Ramos (cell line): ENCODE measurements around the gene TCF7L2.

Experiments used
- in situ Hi-C: fragments of 300-500 bp; cut with MboI; formaldehyde crosslinking; loops from one replicate; pipeline ENCODE4 v1.14.3; 2022; ENCODE audit warnings: low sequenced_read_pairs; ENCODE audit not compliant: unreplicated experiment

Gene TCF7L2

DNA sequence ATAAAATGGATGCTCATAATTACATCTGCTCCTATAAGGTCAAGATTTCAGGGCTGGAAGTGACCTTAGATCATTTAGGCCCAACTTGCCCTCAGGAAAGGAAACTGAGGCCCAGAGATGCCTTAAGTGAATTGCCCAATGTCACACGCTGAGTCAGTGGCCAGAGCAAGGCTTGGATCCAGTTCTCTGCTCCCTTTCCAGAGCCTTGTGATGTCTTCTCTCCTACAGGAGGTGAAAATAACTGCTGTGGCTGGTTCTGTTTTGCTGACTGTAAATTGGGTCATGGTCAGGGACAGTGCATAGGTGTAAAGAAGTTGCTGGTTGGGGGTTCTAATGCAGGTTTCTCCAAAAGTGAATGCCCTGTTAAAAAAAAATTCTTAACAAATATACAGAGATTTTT lies 91.3 kb downstream of the TCF7L2 start:
- in situ Hi-C loops = no loop called here

DNA sequence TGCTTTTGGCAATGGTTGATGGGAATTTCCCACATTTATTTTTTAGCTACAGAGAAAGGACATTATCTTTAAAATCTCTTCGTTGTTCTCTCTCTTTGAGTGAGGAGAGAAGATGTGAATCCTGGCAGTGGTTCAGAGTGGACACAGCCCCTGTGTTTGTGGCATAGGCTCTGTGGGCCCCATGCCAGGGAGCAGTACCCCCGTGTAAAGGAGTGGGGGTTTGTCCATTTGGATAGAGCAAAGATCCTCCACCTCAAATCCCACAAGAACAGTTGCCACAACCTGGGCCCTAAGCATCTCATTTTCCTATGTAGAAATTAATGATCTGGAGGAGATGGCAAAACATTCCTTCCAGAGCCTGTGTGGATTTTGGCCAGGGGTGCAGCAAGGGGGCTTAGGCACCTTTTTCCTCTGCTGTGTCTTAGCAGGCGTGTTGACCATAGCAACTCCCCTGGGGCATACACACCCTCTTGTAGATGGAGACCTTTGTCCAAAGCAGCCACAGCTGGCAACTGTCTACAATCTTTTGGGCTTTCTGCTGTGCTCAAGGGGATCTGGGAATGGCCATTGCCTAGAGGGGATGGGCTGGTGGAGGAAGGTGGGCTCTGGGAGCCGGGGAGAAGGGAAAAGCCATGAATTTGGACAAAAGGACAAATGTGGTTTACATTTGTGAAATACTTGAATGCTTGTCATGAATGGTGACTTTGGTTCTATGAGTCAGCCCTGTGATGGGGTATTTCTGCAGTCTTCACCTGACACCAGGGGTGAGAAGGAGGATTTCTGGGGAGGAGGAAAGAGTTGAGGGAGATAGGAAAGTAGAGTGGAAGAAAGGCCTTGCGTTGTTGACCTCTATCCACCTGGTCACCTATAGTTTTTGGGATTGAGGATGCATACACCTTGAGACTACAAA lies 92.0 kb downstream of the TCF7L2 start:
- in situ Hi-C loops = no loop called here

DNA sequence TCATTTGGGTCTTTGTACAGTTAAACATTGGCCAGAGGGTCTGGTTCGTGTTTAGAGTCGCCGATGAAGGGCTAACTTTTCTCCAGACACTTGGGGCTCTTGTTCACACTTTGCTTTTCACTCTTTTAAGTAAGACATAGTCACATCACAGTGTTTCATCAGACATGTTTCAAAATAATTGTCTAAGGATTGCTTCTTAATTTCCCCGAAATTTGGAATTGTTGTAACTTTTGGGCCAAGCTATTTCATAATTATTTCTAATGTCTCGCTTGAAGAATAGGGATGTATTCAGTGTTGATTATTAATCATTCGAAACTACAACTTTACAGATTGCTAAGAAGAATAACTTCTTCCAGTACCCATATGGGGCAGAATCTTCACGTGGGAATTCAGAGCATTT lies 92.8 kb downstream of the TCF7L2 start:
- in situ Hi-C loops = no loop called here

DNA sequence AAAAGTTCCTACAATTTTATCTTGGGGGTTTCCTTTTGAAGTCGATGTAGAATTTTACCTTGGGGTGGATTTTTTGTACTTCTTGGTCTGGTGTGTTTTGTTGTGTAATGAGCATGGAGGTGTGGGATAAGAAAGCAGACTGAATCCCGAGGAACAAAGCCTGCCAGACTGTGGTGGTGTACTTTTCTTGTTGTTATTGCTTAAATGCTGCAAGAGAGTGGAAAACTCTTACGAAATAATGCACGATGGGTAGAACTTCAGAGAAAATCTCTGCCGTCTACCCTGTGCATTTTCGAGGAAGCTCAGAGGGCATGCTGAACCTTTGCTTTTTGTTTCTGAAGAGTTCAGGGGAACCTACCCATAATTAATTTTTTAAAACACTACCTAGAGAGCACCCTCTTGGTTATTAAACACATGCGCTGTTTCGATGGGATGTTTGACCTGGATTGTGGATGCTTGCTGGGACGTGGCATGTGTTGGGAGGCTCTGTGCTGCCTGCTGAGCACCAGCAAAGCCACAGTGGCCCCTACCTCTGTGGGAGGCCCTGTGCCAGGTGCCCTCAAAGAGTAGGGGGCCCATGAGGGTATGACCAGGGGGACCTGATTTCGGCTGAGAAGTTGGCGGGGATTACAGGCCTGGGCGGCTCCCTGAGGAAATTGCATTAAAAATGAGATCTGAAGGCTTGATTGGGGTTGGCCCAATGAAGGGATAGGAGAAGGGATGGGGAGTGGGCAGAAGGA lies 94.1 kb downstream of the TCF7L2 start:
- in situ Hi-C loops = no loop called here

DNA sequence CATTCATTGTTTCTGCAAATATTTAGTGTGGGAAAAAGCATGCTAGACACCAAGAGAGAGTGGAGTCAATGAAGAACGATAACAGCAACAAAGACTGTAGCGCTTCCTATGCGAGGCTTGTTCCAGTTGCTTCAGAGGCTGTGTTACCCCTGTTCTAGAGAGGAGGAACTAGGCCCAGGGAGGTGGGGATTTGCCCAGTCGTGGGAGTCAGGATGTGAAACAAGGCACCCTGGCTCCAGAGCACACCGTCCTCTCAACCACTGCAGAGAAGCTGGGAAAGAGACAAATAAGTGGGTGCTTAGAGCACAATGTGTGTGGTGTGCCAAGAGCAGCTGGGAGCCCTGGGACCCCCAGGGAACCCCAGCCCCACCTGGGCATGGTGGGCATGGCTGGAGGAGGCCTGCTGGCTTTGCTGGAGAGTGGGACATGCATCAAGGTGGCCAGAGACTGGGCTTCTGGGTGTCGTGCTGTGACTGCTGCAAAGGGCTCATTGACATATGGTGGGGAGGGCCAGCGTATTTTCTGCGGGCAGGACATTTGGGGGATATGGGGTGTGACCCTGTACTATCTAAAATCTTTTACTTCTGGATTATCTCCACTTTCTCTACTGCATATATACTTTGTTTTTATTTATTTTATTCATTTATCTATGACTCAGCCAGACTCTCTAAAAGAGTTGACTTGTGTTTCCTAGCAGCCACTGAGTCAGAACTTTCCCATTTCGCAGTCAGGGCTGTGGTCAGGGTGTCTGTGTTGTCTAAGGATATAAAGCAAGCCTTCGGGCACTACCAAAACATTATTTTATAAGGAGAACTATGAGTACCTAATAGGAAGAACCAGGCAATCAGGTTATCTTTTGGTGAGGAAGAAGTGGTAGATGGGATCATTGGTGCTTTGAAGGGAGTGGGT lies 95.4 kb downstream of the TCF7L2 start:
- in situ Hi-C loops = no loop called here

DNA sequence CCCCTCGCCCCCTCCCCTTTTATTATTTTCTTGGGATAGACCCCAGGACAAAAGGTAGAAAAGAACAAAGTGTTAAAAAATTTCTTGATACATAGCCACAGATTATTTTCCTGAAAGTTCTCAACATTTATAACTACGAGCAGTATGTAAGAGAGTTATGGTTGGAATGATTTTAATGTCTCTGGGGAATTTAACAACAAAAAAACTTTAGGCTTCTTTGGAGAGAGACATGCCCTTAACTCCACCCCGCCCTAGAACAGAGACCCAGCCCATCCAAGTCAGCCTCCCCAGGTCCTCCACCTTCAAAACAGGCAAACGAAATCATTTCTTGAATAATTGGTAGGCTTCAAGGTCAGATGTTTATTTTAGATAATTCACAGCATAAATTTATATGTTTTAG lies 97.1 kb downstream of the TCF7L2 start:
- in situ Hi-C loops = no loop called here

DNA sequence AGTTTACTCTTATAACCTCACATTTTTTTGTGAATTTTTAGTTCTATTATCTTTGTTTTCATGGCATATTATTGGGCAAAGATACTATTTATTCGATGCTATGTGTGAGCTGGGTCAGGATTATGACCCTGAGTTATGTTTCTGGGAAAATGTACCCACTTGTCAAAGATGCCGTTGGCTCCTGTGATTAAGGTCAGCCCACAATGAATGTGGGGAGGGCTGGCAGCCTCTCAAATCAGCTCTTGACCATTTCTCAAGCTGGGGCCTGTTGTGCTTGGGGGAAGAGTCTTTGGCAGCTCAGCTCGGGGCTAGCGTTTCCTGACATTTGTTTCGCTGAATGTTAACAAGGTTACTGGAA lies 97.5 kb downstream of the TCF7L2 start:
- in situ Hi-C loops = no loop called here

DNA sequence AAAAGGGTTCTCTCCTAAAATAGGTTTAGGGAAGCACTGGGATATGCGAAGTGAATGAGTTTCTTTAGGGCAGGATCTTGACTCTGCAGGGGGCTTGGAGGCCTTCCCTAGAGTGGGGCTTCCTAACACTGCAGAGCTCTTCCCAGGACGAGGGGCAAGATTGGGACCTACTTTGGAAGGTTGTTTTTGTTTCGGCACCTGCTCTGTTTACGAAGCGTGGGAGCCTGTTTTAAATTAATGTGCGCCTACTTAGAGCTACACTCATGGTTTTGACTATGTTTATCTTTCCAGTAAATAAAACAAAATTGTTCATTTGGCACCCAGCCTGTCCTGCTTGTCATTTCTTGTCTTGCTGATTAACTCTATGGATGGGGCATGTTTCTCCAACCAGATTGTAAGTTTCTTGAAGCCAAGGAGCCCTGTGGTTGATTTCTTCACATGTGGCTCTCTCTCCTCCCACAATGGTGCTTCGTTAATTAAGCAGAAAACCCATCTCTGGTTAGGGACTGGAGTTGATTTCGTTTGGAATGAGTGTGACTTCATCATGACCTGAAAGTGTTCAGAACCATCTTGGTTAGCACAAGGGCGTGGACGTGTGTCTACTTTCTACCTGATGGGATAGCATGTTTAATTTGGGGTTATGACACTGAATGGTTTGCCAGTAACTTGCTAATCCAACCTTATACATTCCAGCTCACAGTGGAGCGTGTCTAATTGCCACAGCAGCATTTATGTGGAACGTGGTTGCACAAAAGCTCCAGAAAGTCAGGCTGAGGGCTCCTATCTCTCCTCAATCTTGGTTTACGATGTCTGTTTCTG lies 98.1 kb downstream of the TCF7L2 start:
- in situ Hi-C loops = no loop called here

DNA sequence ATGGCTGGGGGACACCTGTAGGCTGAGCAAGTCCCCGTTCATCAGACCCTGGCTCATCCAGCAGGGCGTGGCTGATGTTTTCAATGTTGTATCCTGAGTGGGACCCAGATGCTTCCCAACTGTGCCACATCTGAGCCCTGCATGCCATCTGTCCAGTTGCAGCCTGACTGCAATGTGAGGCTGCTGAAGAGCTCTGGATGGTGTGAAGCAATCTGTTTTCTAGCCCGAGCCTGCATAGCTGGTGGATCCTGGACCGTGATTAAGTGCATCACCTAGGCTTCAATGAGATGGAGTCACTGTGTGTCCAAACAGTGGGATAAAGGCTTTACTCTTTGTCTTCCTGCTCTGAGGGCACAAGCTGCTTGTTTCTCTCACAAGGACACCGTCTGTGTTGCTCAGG lies 99.8 kb downstream of the TCF7L2 start:
- in situ Hi-C loops = no loop called here

DNA sequence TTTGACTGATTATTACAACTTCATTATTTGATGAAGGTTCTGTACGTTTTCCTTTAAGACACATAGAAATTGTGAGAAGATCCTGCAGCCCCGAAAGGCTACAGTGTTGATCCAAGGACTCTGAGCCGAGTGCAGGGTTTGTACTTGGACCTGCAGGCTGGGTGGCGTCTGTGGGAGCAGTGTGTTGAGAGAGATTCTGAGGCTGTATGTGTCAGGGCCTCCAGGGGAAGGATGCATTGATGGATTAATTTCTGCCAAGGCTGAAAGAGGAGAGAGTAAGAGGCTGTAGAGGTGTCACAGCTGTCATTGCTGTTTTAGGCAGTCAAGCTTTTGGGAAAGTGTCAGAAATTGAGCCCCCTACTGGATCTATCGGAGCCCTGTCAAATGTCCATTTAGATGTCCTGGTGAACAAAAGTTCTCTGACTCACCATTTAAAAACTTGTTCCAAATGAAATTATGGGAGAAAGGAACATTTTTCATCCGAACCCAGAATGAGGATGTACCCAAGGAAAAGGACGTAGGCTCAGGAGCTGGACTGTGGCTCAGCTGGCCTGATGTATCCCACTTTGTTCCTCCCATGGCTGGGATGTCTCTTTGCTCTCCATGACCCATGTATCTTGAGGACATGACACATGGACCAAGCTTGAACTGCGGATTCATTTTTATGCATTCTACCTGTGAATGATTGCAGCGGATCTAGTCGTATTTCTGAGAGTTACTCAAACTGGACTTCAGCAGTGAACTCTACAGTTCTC lies 102.2 kb downstream of the TCF7L2 start:
- in situ Hi-C loops = no loop called here

DNA sequence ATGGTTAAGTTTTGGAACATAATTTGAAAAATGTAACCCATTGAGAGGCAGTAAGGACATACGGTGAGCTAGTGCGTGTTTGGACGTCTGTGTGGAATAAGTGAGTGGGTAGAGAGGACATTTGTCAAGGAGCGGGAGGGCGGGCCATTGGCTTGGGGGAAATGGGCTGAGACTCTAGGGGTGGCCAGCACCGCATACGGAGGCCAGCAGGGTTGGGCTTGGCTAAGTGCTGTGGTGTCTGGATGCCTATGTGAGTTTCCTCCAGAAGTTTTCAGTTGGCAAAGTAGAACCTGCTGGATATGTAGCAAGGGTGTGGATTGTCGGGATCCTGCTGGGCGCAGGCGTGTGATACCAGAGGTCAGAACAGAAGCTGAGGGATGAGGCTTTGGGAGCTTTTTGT lies 103.0 kb downstream of the TCF7L2 start:
- in situ Hi-C loops = no loop called here

DNA sequence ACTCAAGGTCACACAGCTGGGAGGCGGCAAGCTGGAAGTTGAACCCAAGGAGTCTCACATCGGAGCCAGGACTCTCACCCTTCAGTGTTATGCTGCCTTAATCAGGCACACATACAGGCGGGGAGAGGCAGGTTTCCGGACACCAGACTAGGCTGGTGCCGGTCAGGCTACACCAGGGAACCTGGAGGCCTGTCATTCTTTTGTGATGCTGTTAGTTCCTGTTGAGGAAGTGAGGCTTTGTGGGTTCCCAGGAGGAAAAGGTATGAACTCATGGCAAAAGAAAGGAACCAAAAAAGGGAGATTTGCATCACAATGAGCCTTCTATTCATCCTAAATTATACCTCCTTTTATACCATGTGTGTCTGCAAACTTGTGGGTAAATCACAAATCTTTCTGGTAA lies 103.8 kb downstream of the TCF7L2 start:
- in situ Hi-C loops = no loop called here

DNA sequence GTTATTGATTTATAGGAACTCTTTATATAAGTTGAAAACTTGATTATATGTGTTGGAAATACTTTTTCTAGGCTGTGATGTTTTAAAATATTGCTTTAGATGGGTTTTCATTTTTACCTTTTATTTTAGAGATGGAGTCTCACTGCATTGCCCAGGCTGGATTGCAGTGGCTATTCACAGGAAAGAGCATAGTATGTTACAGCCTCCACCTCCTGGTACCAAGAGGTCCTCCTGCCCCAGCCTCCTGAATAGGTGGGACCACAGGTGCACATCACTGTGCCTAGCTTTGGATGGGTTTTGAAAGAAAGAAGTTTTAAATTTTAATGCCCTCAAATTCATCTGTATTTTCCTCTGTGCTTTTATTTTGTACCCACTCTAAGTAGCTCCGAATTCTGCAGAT lies 105.4 kb downstream of the TCF7L2 start:
- in situ Hi-C loops = no loop called here

DNA sequence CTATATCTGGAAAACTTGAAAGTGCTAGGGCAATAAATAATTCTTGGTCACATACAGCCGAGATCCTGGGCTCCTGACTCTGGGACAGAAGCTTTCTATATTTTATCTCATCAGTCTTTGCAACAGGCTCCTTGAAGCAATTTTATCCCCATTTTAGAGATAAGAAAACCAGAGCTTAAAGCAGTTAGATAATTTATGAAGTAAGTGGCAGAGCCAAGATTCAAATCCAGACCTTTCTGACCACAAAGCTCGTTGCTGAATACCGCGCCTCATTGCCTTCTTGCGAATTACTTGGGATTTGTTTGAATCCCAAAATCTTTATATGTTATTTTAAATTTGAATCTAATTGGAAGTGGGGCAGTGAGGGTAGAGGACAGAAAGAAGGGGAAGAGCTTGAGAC lies 106.0 kb downstream of the TCF7L2 start:
- in situ Hi-C loops = no loop called here

DNA sequence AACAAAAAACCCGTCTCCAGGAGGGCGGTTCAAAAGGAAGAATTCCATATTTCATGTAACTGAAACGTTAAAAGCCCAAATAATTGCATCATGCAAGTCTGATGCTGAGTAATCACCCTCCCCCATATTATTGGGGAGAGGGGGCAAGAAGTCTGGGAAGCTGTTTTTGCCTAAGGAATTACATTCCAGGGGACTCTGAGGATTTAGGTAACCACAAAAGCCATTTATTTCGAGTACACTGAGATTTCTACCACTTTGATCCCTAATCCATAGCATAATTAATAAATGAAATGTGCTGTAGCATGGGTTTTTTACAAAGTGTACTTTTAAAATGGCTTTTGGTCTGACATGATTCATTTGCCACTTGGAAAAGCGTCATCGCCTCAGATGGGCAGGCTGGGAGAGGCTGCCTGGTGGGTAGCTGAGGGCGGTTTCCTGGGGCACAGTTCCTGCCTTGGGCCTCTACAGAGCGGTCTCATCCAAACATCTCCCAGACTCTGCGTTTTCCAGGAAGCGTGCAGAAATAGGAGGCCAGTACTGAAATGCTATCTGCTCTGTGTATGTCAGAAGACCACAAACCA lies 106.5 kb downstream of the TCF7L2 start:
- in situ Hi-C loops = no loop called here

DNA sequence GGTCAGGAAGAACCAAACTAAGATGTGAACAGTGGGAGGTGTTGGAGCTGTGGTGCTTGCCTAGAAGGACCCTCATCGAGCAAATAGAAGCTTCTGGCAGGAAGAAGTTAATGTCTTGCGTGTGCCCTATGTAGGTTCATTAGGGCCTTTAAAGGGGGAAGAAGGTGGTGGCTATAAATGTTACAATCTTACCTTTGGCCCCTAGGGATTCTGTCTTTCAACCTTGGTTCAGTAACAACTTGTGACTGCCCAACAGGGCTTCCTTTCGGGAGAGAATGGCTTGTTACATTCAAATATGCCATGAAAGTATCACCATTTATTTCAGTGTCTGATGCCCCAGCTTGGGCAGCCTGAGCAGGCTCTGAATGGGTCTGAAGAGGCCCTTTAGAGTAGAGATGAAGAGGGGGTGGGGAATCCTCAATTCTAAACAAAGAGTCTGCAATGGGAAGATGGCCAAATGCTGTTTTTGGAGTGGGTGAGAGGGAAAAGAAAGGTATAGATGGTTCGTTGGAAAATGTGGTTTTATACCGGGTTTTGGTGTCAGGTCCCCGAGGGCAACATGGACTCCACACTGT lies 108.0 kb downstream of the TCF7L2 start:
- in situ Hi-C loops = no loop called here

DNA sequence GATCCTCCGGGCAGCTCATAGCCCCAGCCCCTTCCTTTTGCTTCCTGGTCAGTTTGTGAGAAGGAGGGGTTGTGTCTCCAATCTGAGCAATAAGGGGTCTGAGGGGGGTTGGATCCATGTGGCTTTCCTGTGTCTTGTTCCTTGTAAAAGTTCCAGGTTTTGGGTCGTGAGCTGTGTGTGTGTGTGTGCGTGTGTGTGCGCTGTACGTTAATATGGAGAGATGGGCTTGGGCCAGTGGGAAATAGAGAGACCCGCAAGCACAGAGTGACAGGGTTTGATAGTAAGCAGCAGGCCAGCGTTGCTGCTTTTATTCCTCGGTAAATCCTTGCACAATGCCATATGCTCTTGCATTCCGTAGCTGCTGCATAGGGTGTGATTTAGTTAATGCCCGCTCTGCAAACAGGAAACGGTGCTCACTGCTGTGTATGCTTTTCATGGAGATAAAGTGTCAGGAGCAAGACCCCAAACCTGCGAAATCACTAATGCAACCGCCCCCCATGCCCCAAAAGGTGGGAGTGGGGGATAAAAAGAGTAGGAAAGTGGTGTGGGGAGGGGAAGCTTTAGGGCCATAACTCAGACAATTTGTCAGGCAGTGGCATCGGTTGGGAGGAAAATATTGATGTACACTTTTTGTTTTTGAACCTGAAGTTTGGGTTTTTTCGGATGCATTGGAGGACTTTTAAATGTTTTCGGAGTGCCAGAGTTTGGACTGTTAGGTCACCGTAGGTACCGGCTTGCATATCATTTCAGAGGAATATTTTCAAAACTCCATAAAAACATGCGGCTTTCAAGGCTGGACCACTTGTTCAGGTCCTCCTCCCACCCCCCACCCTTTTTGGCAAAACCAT lies 108.7 kb downstream of the TCF7L2 start:
- in situ Hi-C loops = no loop called here

DNA sequence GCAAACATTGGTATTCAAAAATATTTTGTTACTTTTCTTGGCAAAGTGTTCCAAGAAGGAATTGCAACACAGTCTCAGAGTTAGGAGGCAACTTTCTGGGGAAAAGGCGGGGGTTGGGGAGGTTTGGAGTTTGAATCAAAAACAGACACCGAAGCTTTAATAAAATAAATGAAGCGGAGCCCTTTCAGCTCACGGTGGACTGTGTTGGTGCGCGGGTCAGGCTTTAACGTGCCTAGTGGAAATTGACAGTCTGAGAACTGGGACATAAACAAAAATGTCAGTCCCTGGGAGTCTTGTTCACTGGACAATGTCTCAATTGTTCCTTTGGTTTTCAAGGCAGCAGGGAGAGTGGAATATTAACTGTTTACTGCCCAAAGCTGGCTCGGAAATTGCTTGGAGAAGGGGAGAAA lies 109.3 kb downstream of the TCF7L2 start:
- in situ Hi-C loops = no loop called here
